GM12864 (cell line): Measurements from ENCODE around the gene RAB40C.

ENCODE experiments used
- DNase-seq: peaks from one replicate; pipeline ENCODE4 v3.0.0-alpha.2; 2011; ENCODE audit warnings: low read depth
- H3K4me3 ChIP-seq: 2 replicates; pipeline ENCODE4 v1.5.1; 2011; ENCODE audit warnings: mild to moderate bottlenecking, low read depth, low read length, control low read depth
- TF ChIP-seq, protein P1 (sequence below): IDR thresholded peaks from 2 replicates; pipeline ENCODE4 v1.5.1; 2011; ENCODE audit warnings: low read depth, mild to moderate bottlenecking, moderate library complexity, low read length, control low read depth, inconsistent platforms; ENCODE audit errors: missing control alignments

Gene RAB40C

GRCh38 chr16:648071-648780 is 58.4 kb downstream of the RAB40C start:
- no peak for DNase-seq
- TF ChIP-seq, protein P1, sequence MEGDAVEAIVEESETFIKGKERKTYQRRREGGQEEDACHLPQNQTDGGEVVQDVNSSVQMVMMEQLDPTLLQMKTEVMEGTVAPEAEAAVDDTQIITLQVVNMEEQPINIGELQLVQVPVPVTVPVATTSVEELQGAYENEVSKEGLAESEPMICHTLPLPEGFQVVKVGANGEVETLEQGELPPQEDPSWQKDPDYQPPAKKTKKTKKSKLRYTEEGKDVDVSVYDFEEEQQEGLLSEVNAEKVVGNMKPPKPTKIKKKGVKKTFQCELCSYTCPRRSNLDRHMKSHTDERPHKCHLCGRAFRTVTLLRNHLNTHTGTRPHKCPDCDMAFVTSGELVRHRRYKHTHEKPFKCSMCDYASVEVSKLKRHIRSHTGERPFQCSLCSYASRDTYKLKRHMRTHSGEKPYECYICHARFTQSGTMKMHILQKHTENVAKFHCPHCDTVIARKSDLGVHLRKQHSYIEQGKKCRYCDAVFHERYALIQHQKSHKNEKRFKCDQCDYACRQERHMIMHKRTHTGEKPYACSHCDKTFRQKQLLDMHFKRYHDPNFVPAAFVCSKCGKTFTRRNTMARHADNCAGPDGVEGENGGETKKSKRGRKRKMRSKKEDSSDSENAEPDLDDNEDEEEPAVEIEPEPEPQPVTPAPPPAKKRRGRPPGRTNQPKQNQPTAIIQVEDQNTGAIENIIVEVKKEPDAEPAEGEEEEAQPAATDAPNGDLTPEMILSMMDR = peak; percentile 75
- peak overlapping the region; percentile 86 for H3K4me3 ChIP-seq

- DNase-seq = peak; percentile 69
These were observed 59.1 kb downstream of the RAB40C start, which contains the start of gene WDR90 for GRCh38 chr16:648781-649589. WDR90 (plus strand) TSS chr16:649365; CDS start chr16:649417, 52 bp downstream.

DNA sequence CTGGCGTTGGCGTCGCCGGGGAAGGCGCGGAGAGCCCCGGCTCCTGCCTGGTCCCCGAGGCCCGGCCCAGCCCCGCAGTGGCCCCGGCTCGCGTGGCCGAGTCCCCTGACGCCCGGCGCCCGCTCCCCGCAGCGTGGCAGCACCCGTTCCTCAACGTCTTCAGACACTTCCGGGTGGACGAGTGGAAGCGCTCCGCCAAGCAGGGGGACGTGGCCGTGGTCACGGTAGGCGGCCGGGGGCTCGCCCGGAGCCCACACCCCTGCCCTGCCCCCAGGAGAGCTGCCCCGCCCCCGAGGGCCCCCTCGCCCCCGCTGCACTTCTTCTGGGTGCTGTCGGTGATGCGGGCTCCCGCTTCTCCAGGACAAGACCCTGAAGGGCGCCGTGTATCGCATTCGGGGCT is 59.8 kb downstream of the RAB40C start:
- no peak for DNase-seq
- H3K4me3 ChIP-seq = peak overlapping the region; percentile 86
- TF ChIP-seq, protein P1 = no peak

More at GRCh38 chr16:648781-649589, 59.1 kb downstream of the RAB40C start, which contains the start of gene WDR90:
- TF ChIP-seq, protein P1 = no peak
- peak within 1 kb of the TSS; percentile 86 for H3K4me3 ChIP-seq

GRCh38 chr16:651844-652243 is 62.0 kb downstream of the RAB40C start:
- no peak for DNase-seq
- H3K4me3 ChIP-seq = no peak overlapping the region
- TF ChIP-seq, protein P1 = no peak

- H3K4me3 ChIP-seq = no peak overlapping the region
- no peak for DNase-seq
- TF ChIP-seq, protein P1 = no peak
These were observed 62.8 kb downstream of the RAB40C start for GRCh38 chr16:652454-653305.

DNA sequence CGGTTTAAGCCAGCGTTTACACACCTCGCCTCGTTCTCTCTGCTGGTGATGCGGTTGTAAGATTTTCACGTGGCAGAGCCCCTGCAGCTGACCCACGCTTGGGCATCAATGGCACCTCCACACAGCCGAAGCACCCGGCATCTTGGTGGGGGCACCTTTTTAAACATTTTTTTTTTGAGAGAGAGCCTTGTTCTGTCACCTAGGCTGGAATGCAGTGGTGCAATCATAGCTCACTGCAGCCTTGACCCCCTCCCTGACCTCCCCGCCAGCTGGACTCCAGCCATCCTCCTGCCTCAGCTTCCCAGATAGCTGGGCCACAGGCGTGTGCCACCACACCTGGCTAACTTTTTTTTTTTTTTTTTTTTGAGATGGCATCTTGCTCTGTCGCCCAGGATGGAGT is 64.2 kb downstream of the RAB40C start:
- H3K4me3 ChIP-seq = no peak overlapping the region
- TF ChIP-seq, protein P1 = no peak
- no peak for DNase-seq
